B cell (primary cell): Measurements from ENCODE around the gene ATXN2.
"Not testable (repeated sequence)": the region's sequence is repeated elsewhere in the genome, so short reads cannot be mapped to it uniquely, and the experiment has no call there.

Experiments used
- CTCF ChIP-seq: fragments of 200-600 bp; IDR thresholded peaks from one replicate; pipeline ENCODE4 v1.8.0; 2022; ENCODE audit warnings: antibody characterized with exemption, mild to moderate bottlenecking
- EZH2 ChIP-seq: IDR thresholded peaks from 2 replicates; pipeline ENCODE4 v1.6.1; 2012; ENCODE audit warnings: borderline replicate concordance, low read depth, mild to moderate bottlenecking, moderate library complexity, low read length; ENCODE audit not compliant: insufficient read depth, poor library complexity, severe bottlenecking

GRCh38 chr12:111595341-111595835 lies 3.7 kb downstream of the ATXN2 start:
- TF ChIP-seq EZH2, CTCF: not testable (repeated sequence)
